Measurements from ENCODE around the gene ZNF384. TPM values are rescaled to one million over a fixed set of nuclear protein-coding genes. Genes with fewer than 3 reads are reported as not detected.

ZNF384 gene
- total RNA-seq, 1 donor from 2014 or later, result 50.6 TPM

- Histone ChIP-seq H3K36me3 (ENCODE audit: insufficient read depth, low read length) (no peaks in the 10 kb centered on the region), H3K27me3 (ENCODE audit: insufficient read depth, low read length) (peaks cover 22% of the 10 kb centered on the region), H2AFZ (ENCODE audit: low read depth, low read length) (no peak overlapping the region), H3K4me3 (ENCODE audit: insufficient read depth, low read depth, low read length) (no peak overlapping the region), H4K20me1 (ENCODE audit: insufficient read depth, low read length) (no peaks in the 10 kb centered on the region), H3K27ac (ENCODE audit: low read depth, low read length) (no peak overlapping the region), H3K4me2 (ENCODE audit: low read length) (no peak overlapping the region), H3K9me3 (ENCODE audit: insufficient read depth, low read depth, low read length) (no peaks in the 10 kb centered on the region), H3K79me2 (ENCODE audit: insufficient read depth, low read length) (no peaks in the 10 kb centered on the region), H3K4me1 (ENCODE audit: insufficient read depth, low read length) (peaks cover 5% of the 10 kb centered on the region), H3K9ac (ENCODE audit: low read length) (peak overlapping the region; percentile 7)
- no peak overlapping the region for H3K27ac Mint-ChIP-seq (ENCODE audit: unreplicated experiment)
- peak overlapping the region; percentile 45 for H3K4me3 Mint-ChIP-seq (ENCODE audit: unreplicated experiment)
- no peaks in the 10 kb centered on the region for H3K36me3 Mint-ChIP-seq (ENCODE audit: low read depth, unreplicated experiment)
- H3K27me3 Mint-ChIP-seq (ENCODE audit: low read depth, unreplicated experiment), result peaks cover 26% of the 10 kb centered on the region
- TF ChIP-seq CTCF (IDR thresholded peaks at IDR 0.05; ENCODE audit: insufficient read depth, low read depth, low read length), result no peak
- no peak for TF ChIP-seq EZH2 (IDR thresholded peaks at IDR 0.05; ENCODE audit: insufficient read depth, low read length)
- peaks cover 20% of the 10 kb centered on the region for H3K4me1 Mint-ChIP-seq (ENCODE audit: low read depth, unreplicated experiment)
- no peak for FAIRE-seq
- DNase-seq (ENCODE audit: low read depth), result no peak
- no peaks in the 10 kb centered on the region for H3K9me3 Mint-ChIP-seq (ENCODE audit: unreplicated experiment)
Observed at GRCh38 chr12:6698352-6699046, 9.3 kb upstream of the ZNF384 start.

GRCh38 chr12:6697584-6698351 is 8.6 kb upstream of the ZNF384 start:
- Mint-ChIP-seq H3K4me3 (ENCODE audit: unreplicated experiment) (peak overlapping the region; percentile 45), H3K4me1 (ENCODE audit: low read depth, unreplicated experiment) (peaks cover 22% of the 10 kb centered on the region), H3K9me3 (ENCODE audit: unreplicated experiment) (no peaks in the 10 kb centered on the region), H3K36me3 (ENCODE audit: low read depth, unreplicated experiment) (no peaks in the 10 kb centered on the region), H3K27ac (ENCODE audit: unreplicated experiment) (peak overlapping the region; percentile 47), H3K27me3 (ENCODE audit: low read depth, unreplicated experiment) (peaks cover 20% of the 10 kb centered on the region)
- Histone ChIP-seq H3K79me2 (ENCODE audit: insufficient read depth, low read length) (no peaks in the 10 kb centered on the region), H3K9me3 (ENCODE audit: insufficient read depth, low read depth, low read length) (no peaks in the 10 kb centered on the region), H3K27me3 (ENCODE audit: insufficient read depth, low read length) (peaks cover 20% of the 10 kb centered on the region), H4K20me1 (ENCODE audit: insufficient read depth, low read length) (no peaks in the 10 kb centered on the region), H3K9ac (ENCODE audit: low read length) (peak overlapping the region; percentile 7), H3K4me3 (ENCODE audit: insufficient read depth, low read depth, low read length) (no peak overlapping the region), H3K36me3 (ENCODE audit: insufficient read depth, low read length) (no peaks in the 10 kb centered on the region), H3K4me2 (ENCODE audit: low read length) (no peak overlapping the region), H3K4me1 (ENCODE audit: insufficient read depth, low read length) (peaks cover 5% of the 10 kb centered on the region), H2AFZ (ENCODE audit: low read depth, low read length) (no peak overlapping the region), H3K27ac (ENCODE audit: low read depth, low read length) (no peak overlapping the region)
- no peak for FAIRE-seq
- TF ChIP-seq EZH2 (IDR thresholded peaks at IDR 0.05; ENCODE audit: insufficient read depth, low read length) (no peak), CTCF (IDR thresholded peaks at IDR 0.05; ENCODE audit: insufficient read depth, low read depth, low read length) (peak; percentile 53)
- DNase-seq (ENCODE audit: low read depth), result peak; percentile 26

All from astrocyte (in vitro differentiated cells and primary cell).